H1 (cell line): ENCODE measurements around the gene BUD23. TPM values are rescaled to one million over a fixed set of nuclear protein-coding genes. Genes with fewer than 3 reads are reported as not detected.

Source experiments
- CTCF ChIA-PET: fragments of 300-600 bp; sonication (Branson Sonifier 250); formaldehyde crosslinking; loops from one replicate; lab custom pipeline; 2021; ENCODE audit not compliant: partially characterized antibody; lab: Charles Lee
- POLR2A ChIA-PET: fragments of 300-600 bp; sonication (Branson Sonifier 250); formaldehyde crosslinking; loops from one replicate; lab custom pipeline; 2021; ENCODE audit warnings: inconsistent platforms; ENCODE audit not compliant: partially characterized antibody; lab: Charles Lee
- DNase-seq, 2 experiments: peaks; one replicate each; pipeline versions ENCODE4 v3.0.0 to v3.0.0-alpha.2; 2010 to 2022; ENCODE audit warnings: low spot score in 2 of 2, low read depth in 1 of 2, mixed read lengths in 1 of 2
- FAIRE-seq: peaks from 2 replicates; lab custom pipeline; 2011; peaks lifted over from hg19 to GRCh38; lab: Jason Lieb, UNC
- H2AFZ ChIP-seq: 2 replicates; pipeline ENCODE4 v1.8.1; 2012; ENCODE audit warnings: low read length, inconsistent platforms
- H2AK5ac ChIP-seq: 2 replicates; pipeline ENCODE4 v1.6.1; 2013; ENCODE audit warnings: low read depth, low read length
- H2BK120ac ChIP-seq: replicated peaks from 2 replicates; pipeline ENCODE3; 2013; ENCODE audit warnings: low read depth, low read length, inconsistent platforms
- H2BK12ac ChIP-seq: 2 replicates; pipeline ENCODE4 v1.6.1; 2013; ENCODE audit warnings: low read depth, low read length
- H2BK15ac ChIP-seq: 2 replicates; pipeline ENCODE4 v1.6.1; 2013; ENCODE audit warnings: low read length
- H2BK20ac ChIP-seq: 2 replicates; pipeline ENCODE4 v1.6.1; 2013; ENCODE audit warnings: low read length
- H2BK5ac ChIP-seq: 2 replicates; pipeline ENCODE4 v1.6.1; 2013; ENCODE audit warnings: low read depth, low read length
- H3K14ac ChIP-seq: 2 replicates; pipeline ENCODE4 v1.6.1; 2013; ENCODE audit warnings: inconsistent platforms; ENCODE audit not compliant: insufficient read length
- H3K18ac ChIP-seq: 2 replicates; pipeline ENCODE4 v1.6.1; 2013; ENCODE audit warnings: low read length; ENCODE audit errors: extremely low read depth
- H3K23ac ChIP-seq: 2 replicates; pipeline ENCODE4 v1.6.1; 2013; ENCODE audit warnings: inconsistent platforms; ENCODE audit not compliant: insufficient read length
- H3K23me2 ChIP-seq: 2 replicates; pipeline ENCODE4 v1.6.1; 2013; ENCODE audit warnings: low read depth, low read length
- H3K27ac ChIP-seq: 2 replicates; pipeline ENCODE4 v1.6.1; 2011; ENCODE audit warnings: low read depth, low read length, inconsistent platforms
- H3K27me3 ChIP-seq, 4 experiments: replicated peaks in 1 of 4; 1 replicate in 1 of 4; 2 replicates in 3 of 4; pipeline versions ENCODE4 v1.6.1 to v1.8.1; 2011 to 2013; ENCODE audit warnings: low read length in 3 of 4, mild to moderate bottlenecking in 3 of 4, inconsistent platforms in 2 of 4, mixed read lengths in 2 of 4, moderate library complexity in 1 of 4; ENCODE audit not compliant: control insufficient read depth in 3 of 4, insufficient read depth in 3 of 4; ENCODE audit errors: extremely low read depth in 1 of 4
- H3K36me3 ChIP-seq, 4 experiments: 2 replicates each; pipeline versions ENCODE4 v1.6.1 to v1.8.1; 2011 to 2013; ENCODE audit warnings: mild to moderate bottlenecking in 4 of 4, low read length in 3 of 4, moderate library complexity in 2 of 4, control low read depth in 1 of 4, inconsistent platforms in 1 of 4; ENCODE audit not compliant: insufficient read depth in 4 of 4, control insufficient read depth in 2 of 4
- H3K4ac ChIP-seq: replicated peaks from 2 replicates; pipeline ENCODE3; 2013; ENCODE audit warnings: low read length, low read depth, mixed read lengths, inconsistent platforms; ENCODE audit not compliant: insufficient read length
- H3K4me1 ChIP-seq, 4 experiments: replicated peaks in 1 of 4; 1 replicate in 1 of 4; 2 replicates in 3 of 4; pipeline versions ENCODE4 v1.6.1 to v1.8.1; 2011 to 2013; ENCODE audit warnings: low read length in 3 of 4, inconsistent platforms in 2 of 4, mixed read lengths in 1 of 4; ENCODE audit not compliant: insufficient read depth in 4 of 4, control insufficient read depth in 3 of 4
- H3K4me2 ChIP-seq, 2 experiments: 2 replicates each; pipeline versions ENCODE4 v1.6.1 to v1.8.1; 2011 to 2013; ENCODE audit warnings: low read depth in 2 of 2, low read length in 2 of 2, control low read depth in 1 of 2, inconsistent platforms in 1 of 2, mild to moderate bottlenecking in 1 of 2; ENCODE audit not compliant: insufficient read depth in 1 of 2
- H3K4me3 ChIP-seq, 4 experiments: fragments of 200-600, 300-600 bp in 1 of 4; sonication (generic), shearing (Covaris generic), sonication (Bioruptor Twin) in 1 of 4; 2 replicates each; pipeline versions ENCODE4 v1.5.1 to v1.8.1; 2011 to 2016; ENCODE audit warnings: low read length in 4 of 4, low read depth in 3 of 4, control low read depth in 2 of 4, inconsistent platforms in 2 of 4, mild to moderate bottlenecking in 2 of 4, mixed read lengths in 1 of 4, moderate library complexity in 1 of 4; ENCODE audit not compliant: insufficient read depth in 2 of 4; ENCODE audit errors: extremely low read depth in 1 of 4
- H3K56ac ChIP-seq: replicated peaks from 2 replicates; pipeline ENCODE3; 2013; ENCODE audit warnings: low read depth, mild to moderate bottlenecking, mixed read lengths, low read length, inconsistent platforms; ENCODE audit not compliant: insufficient read length
- H3K79me1 ChIP-seq: 2 replicates; pipeline ENCODE4 v1.6.1; 2013; ENCODE audit warnings: low read depth, low read length, control low read depth
- H3K79me2 ChIP-seq, 2 experiments: 2 replicates each; pipeline versions ENCODE4 v1.6.1 to v1.8.1; 2012 to 2013; ENCODE audit warnings: low read length in 2 of 2, mild to moderate bottlenecking in 2 of 2, inconsistent platforms in 1 of 2; ENCODE audit not compliant: insufficient read depth in 2 of 2, control insufficient read depth in 1 of 2
- H3K9ac ChIP-seq, 4 experiments: replicated peaks in 1 of 4; 1 replicate in 1 of 4; 2 replicates in 3 of 4; pipeline versions ENCODE4 v1.6.1 to v1.8.1; 2011 to 2013; ENCODE audit warnings: low read depth in 3 of 4, low read length in 3 of 4, control low read depth in 2 of 4, mild to moderate bottlenecking in 2 of 4, moderate library complexity in 2 of 4, inconsistent platforms in 1 of 4; ENCODE audit errors: extremely low read depth in 1 of 4
- H3K9me3 ChIP-seq, 2 experiments: 2 replicates each; pipeline versions ENCODE4 v1.6.1 to v1.8.1; 2012 to 2013; ENCODE audit warnings: mild to moderate bottlenecking in 2 of 2, moderate library complexity in 2 of 2, control low read depth in 1 of 2, inconsistent platforms in 1 of 2, low read depth in 1 of 2, low read length in 1 of 2, mixed read lengths in 1 of 2; ENCODE audit not compliant: insufficient read depth in 2 of 2
- H4K20me1 ChIP-seq, 2 experiments: replicated peaks in 1 of 2; 2 replicates each; pipeline versions ENCODE3 to v1.8.1; 2011 to 2013; ENCODE audit warnings: inconsistent platforms in 2 of 2, low read length in 2 of 2, mild to moderate bottlenecking in 1 of 2; ENCODE audit not compliant: insufficient read depth in 2 of 2, control insufficient read depth in 1 of 2
- H4K5ac ChIP-seq: 2 replicates; pipeline ENCODE4 v1.6.1; 2013; ENCODE audit warnings: low read length, low read depth, mixed read lengths, inconsistent platforms; ENCODE audit not compliant: insufficient read length
- H4K8ac ChIP-seq: 2 replicates; pipeline ENCODE4 v1.8.0; 2013; ENCODE audit warnings: mild to moderate bottlenecking, moderate library complexity, low read length, inconsistent platforms; ENCODE audit not compliant: insufficient read depth; ENCODE audit errors: extremely low read depth
- H4K91ac ChIP-seq: replicated peaks from 2 replicates; pipeline ENCODE3; 2013; ENCODE audit warnings: low read length, mixed read lengths, inconsistent platforms; ENCODE audit not compliant: insufficient read length
- BACH1 ChIP-seq: IDR thresholded peaks from 2 replicates; pipeline ENCODE4 v1.6.1; 2012; ENCODE audit warnings: low read length, improper control_type of control experiment
- HDAC2 ChIP-seq, 2 experiments: fragments of 300-600 bp in 1 of 2; sonication (generic) in 1 of 2; IDR thresholded peaks; 2 replicates each; pipeline ENCODE4 v1.6.1; 2011 to 2012; ENCODE audit warnings: low read depth in 2 of 2, low read length in 2 of 2, mild to moderate bottlenecking in 2 of 2, moderate library complexity in 2 of 2, borderline replicate concordance in 1 of 2, inconsistent platforms in 1 of 2
- RFX5 ChIP-seq: IDR thresholded peaks from 2 replicates; pipeline ENCODE4 v1.6.1; 2011; ENCODE audit warnings: low read depth, low read length, improper control_type of control experiment, borderline replicate concordance
- SAP30 ChIP-seq: fragments of 300-600 bp; sonication (generic); IDR thresholded peaks from 2 replicates; pipeline ENCODE4 v1.7.1; 2012; ENCODE audit warnings: low read length, moderate library complexity, mild to moderate bottlenecking, inconsistent platforms; ENCODE audit not compliant: insufficient read depth, insufficient replicate concordance
- WGBS, 2 experiments: shearing (Covaris generic) in 1 of 2; methylation state at CpG; one replicate each; pipeline versions ENCODE4 v1.1.6 to v1.1.7; 2013 to 2015; ENCODE audit warnings: low lambda C conversion rate in 2 of 2, mixed read lengths in 2 of 2, inconsistent platforms in 1 of 2, low coverage in 1 of 2, missing lambda C conversion rate in 1 of 2; ENCODE audit not compliant: insufficient replicate concordance in 2 of 2, insufficient coverage in 1 of 2, insufficient read length in 1 of 2; ENCODE audit errors: extremely low coverage in 1 of 2, missing lambda C conversion rate in 1 of 2; 5-methylcytosine and 5-hydroxymethylcytosine counted together
- polyA plus RNA-seq, 7 experiments: library from polyadenylated mRNA; depleted of rRNA in 3 of 7; stranded (reverse) in 5 of 7; unstranded in 2 of 7; fragments of >200 nt in 5 of 7; fragments of 200-250 nt in 2 of 7; gene quantifications; 1 replicate in 5 of 7; 2 replicates in 1 of 7; 4 replicates in 1 of 7; pipeline versions ENCODE4 v1.2.1 to v1.2.3, GENCODE V29; 2011 to 2013; ENCODE audit warnings: missing spikeins in 2 of 7, mixed read lengths in 2 of 7
- total RNA-seq: library from RNA; stranded (reverse); fragmentation: NEBNext Ultra II Directional; extraction: Animal tissue kit (Norgen Biotek cat#: 25700); gene quantifications from 2 replicates; pipeline ENCODE4 v1.2.1, GENCODE V29; 2021

Gene BUD23
- total and polyA plus RNA-seq, 2 of the 8 experiments (the other 6 are each of a cell fraction or from before 2014, with no cell fraction given) = 72.3 to 78.4 TPM

DNA sequence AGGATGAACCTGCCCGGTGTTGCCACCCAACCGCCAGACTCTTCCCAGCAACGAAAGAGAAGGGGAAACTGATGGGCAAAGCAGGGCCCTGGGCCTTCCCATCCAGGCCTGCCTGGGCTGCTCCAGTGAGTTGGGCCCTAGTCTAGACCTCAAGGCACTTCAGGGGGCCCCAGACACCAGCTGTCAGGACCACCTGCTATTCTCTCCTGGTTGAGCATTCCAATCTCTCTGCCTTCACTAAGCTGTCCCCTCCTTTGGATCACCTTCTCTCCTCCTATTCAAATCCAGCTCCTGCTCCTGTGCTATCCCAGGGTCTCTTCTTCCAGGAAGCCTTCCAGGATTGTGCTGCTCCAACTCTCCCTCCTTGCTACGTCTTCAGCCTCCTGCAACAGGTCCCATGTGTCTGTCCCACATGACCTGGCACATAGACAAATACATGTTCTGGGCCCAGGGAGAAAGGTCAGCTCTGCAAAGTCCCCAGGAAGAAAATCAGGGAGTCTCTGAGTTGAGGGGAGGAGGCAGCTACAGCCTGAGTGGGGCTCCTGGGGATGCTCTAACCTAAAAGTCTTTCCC is 33.0 kb downstream of the BUD23 start:
- no peaks in the 10 kb centered on the region for H3K36me3 ChIP-seq
- no peak overlapping the region for H2AFZ ChIP-seq
- no peak overlapping the region for H3K27ac ChIP-seq
- no peak overlapping the region for H3K4me2 ChIP-seq
- no peak overlapping the region for H2BK12ac ChIP-seq
- no peak overlapping the region for H2BK120ac ChIP-seq
- no peak overlapping the region for H3K23ac ChIP-seq
- H3K27me3 ChIP-seq = peaks cover 0 to 18% (median 13%) of the 10 kb centered on the region in 4 experiments; a peak in 5 of 7 replicates
- no peak overlapping the region for H2AK5ac ChIP-seq
- H3K4ac ChIP-seq = no peak overlapping the region
- DNase-seq (no peak), FAIRE-seq (no peak)
- no peaks in the 10 kb centered on the region for H3K9me3 ChIP-seq
- no peak overlapping the region for H2BK20ac ChIP-seq
- no peaks in the 10 kb centered on the region for H3K79me2 ChIP-seq
- no peak overlapping the region for H4K5ac ChIP-seq
- no peak overlapping the region for H2BK5ac ChIP-seq
- peaks cover 10 to 11% of the 10 kb centered on the region in 2 experiments for H4K20me1 ChIP-seq
- H2BK15ac ChIP-seq = no peak overlapping the region
- no peak overlapping the region for H3K14ac ChIP-seq
- H3K4me3 ChIP-seq = no peak overlapping the region
- H4K91ac ChIP-seq = no peak overlapping the region
- no peak overlapping the region for H3K18ac ChIP-seq
- no peaks in the 10 kb centered on the region; a peak in 4 of 7 replicates for H3K4me1 ChIP-seq
- H3K79me1 ChIP-seq = peaks cover 8% of the 10 kb centered on the region
- H4K8ac ChIP-seq = no peak overlapping the region
- ChIA-PET POLR2A (interaction anchor here (0.6 to 2.0 kb wide), 4 partner anchors 8 to 709 kb away, joined by 3 to 7 read pairs (median 4); no protein-coding TSS in a partner anchor), CTCF (interaction anchor here (0.7 to 7.4 kb wide), 10 partner anchors 8 to 138 kb away, joined by 3 to 57 read pairs (median 3); no protein-coding TSS in a partner anchor)
- peaks cover 3% of the 10 kb centered on the region; the same call in 1 of the 2 replicates for H3K23me2 ChIP-seq
- no peak overlapping the region for H3K56ac ChIP-seq
- TF ChIP-seq BACH1 = no peak
- TF ChIP-seq RFX5 = no peak
- TF ChIP-seq SAP30 = no peak
- TF ChIP-seq HDAC2 (IDR thresholded peaks at IDR 0.05; ENCODE audit: borderline replicate concordance in 1 of 2, low read depth in 2 of 2, low read length in 2 of 2) = no peak
- H3K9ac ChIP-seq = no peak overlapping the region
- 93% methylated on average over 4 of the region's 4 CpGs; no CpG with 5 or more reads in 1 of the 2 experiments for WGBS, 2 experiments
